Activated naive CD4-positive, alpha-beta T cell treated with anti-CD3 and anti-CD28 coated beads, Interleukin-2, amount 10 ng/mL, durations not matched to agents 5 hours and 36 hours (primary cell): ENCODE results near the gene ACTL7A. TPM values are rescaled to one million over a fixed set of nuclear protein-coding genes. Genes with fewer than 3 reads are reported as not detected.

Experiments used
- total RNA-seq, 2 experiments: library from RNA; stranded (reverse); gene quantifications; one replicate each; pipeline ENCODE4 v1.2.3, GENCODE V29; 2021

ACTL7A gene
- not detected for total RNA-seq

GRCh38 chr9:108861997-108862396 lies at the start of gene ACTL7A:
TSS of gene ACTL7A (plus strand) at chr9:108862266. CDS start at chr9:108862323, 57 bp downstream.

GRCh38 chr9:108855888-108856287 lies 6.2 kb upstream of the ACTL7A start, which contains the start of gene ACTL7B:
TSS of gene ACTL7B (minus strand) at chr9:108855986. CDS start at chr9:108855930, 56 bp downstream.

Other genes with a start within 250 kb of the ACTL7A start
- gene ACTL7B, start 6.3 kb upstream of the ACTL7A start, total RNA-seq = under 1 TPM in 1 of 2 experiments, not detected in 1; 0.10 TPM
- 10 to 100 TPM; 22.1 to 24.3 TPM for gene ELP1, start 71.9 kb downstream of the ACTL7A start, total RNA-seq
- gene ABITRAM, start 72.1 kb downstream of the ACTL7A start, total RNA-seq = 10 to 100 TPM in 1 of 2 experiments, 1 to 10 TPM in 1; 9.9 to 11.6 TPM
- 10 to 100 TPM; 13.3 to 13.5 TPM for gene CTNNAL1, start 151.2 kb downstream of the ACTL7A start, total RNA-seq